GM15510 (cell line): ENCODE measurements around the gene DPF1.

Source experiments
- POLR2A ChIP-seq: IDR thresholded peaks from 3 replicates; pipeline ENCODE4 v1.6.1; 2011; ENCODE audit warnings: borderline replicate concordance; ENCODE audit not compliant: insufficient read length; ENCODE audit errors: extremely low read depth

DPF1 gene

DNA sequence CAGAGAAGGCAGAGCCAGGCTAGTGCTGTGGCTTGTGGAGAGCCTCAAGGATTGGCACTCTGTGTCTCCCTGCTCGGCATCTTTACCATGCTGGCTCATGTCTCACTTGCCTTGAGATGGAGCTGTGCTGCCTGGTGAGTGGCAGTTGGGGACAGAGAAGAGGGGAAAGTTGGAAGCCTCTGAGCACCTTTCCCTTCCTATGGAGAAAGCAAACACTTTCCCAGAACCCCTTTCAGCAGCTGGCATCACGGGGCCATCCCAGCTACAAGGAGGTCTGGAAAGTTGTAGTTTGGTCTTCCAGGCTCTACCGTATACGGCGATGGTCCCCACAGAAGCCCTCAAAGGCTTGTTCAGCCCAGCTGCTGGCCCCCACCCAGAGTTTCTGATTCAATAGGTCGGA, 58.7 kb downstream of the DPF1 start:
- TF ChIP-seq POLR2A: no peak

DNA sequence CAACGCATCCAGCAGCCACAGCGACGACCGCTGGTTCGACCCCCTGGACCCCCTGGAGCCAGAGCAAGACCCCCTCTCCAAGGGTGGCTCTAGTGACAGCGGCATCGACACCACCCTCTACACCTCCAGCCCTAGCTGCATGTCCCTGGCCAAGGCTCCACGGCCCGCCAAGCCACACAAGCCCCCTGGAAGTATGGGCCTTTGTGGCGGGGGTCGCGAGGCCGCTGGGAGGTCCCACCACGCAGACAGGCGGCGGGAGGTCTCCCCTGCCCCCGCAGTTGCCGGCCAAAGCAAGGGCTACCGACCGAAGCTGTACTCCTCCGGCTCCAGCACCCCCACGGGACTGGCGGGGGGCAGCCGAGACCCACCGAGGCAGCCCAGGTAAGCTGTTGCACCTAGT, 59.5 kb downstream of the DPF1 start:
- no peak for TF ChIP-seq POLR2A

DNA sequence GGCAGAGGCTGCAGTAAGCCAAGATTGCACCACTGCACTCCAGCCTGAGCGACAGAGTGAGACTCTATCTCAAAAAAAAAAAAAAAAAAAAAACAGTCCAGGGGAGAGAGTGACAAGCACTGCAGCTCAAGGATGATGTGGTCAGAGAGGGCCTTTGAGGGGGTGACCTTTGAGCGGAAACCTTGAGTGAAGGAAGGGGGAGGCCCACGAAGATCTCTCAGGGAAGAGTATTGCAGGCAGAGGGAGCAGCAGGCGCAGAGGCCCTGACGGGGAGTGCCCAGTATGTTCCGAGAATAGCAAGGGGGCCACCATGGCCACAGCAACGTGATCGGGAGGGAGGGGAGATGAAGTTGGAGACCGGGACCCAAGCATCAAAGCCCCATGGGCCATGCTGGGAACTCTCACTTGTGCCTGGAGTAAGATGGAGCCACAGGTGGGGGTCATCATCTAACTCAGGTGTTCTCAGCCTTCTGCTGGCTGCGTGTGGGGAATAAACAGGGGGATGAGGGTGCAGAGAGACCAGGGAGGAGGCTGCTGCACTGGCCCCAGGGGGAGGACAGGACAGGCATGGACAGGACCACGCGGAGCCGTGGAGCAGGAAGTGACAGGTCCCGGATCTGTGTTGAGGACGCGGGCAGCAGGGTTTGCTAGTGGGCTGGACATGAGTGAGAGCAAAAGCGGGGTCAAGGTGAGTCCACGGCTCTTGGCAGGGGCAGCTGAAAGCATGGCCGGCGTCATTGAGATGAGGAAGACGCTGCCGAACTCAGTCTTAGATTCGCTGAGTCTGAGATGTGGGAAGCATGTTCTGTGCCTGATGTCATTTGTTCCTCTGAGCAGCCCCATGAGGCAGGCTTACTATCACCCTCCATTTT, 60.4 kb downstream of the DPF1 start:
- TF ChIP-seq POLR2A: no peak

DNA sequence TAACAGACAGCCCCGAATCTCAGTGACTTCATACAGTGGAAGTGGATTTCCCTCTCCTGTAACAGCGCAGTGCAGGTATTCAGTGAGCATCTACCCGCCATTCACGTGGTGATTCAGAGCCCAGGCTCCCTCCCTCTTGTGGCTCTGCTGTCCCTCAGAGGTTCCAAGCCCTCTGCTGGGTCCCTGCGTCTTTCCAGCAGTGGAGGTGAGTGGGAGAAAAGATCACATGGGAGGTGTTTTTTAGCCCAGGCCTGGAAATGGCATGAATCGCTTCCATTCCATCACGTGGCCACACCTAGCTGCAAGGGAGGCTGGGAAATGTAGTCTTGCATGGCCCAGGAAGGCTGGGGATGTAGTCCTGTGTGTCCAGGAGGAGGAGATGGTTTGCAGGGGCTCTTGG, 61.4 kb downstream of the DPF1 start:
- no peak for TF ChIP-seq POLR2A

DNA sequence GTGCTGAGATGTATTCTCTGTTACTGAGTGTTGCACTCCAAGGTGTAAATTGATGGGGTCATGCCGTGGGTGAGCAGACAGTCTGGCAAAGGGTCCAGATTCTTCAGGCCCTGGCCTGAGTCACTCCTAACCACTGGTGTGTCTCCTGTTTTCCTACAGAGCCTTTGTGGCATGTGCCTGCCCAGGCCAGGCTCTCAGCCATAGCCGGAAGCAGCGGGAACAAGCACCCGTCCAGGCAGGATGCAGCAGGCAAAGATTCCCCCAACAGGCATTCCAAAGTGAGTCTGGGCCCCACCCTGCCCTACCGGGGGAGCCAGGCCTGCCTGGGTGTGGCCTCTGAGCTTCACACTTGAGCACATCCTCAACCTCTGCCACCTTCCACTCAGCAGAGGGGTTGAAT, 61.9 kb downstream of the DPF1 start:
- no peak for TF ChIP-seq POLR2A
